WTC11 (cell line): ENCODE data around the gene SART1. TPM values are rescaled to one million over a fixed set of nuclear protein-coding genes. Genes with fewer than 3 reads are reported as not detected.

Experiments used
- AR ChIP-seq: fragments of 250-450 bp; sonication (Bioruptor Pico); IDR thresholded peaks from 2 replicates; pipeline ENCODE4 v1.9.0; 2021; ENCODE audit warnings: mild to moderate bottlenecking
- IRF2 ChIP-seq: sonication (generic); formaldehyde crosslinking; IDR thresholded peaks from 2 replicates; pipeline ENCODE4 v1.8.0; 2022; ENCODE audit warnings: low read depth, missing genetic modification reagents, borderline replicate concordance
- MYBL2 ChIP-seq: sonication (generic); formaldehyde crosslinking; IDR thresholded peaks from 2 replicates; pipeline ENCODE4 v1.8.1; 2023; ENCODE audit warnings: mild to moderate bottlenecking, moderate library complexity, missing genetic modification reagents
- NR1H2 ChIP-seq: sonication (generic); formaldehyde crosslinking; IDR thresholded peaks from 2 replicates; pipeline ENCODE4 v1.9.0; 2021; ENCODE audit warnings: mild to moderate bottlenecking, moderate library complexity, missing genetic modification reagents
- NR3C1 ChIP-seq: sonication (generic); formaldehyde crosslinking; conservative IDR thresholded peaks from 2 replicates; pipeline ENCODE4 v1.8.1; 2023; ENCODE audit warnings: low read depth, mild to moderate bottlenecking, missing genetic modification reagents
- PRDM15 ChIP-seq: sonication (generic); formaldehyde crosslinking; IDR thresholded peaks from 2 replicates; pipeline ENCODE4 v1.8.0; 2022; ENCODE audit warnings: missing genetic modification reagents
- TEAD1 ChIP-seq: sonication (generic); formaldehyde crosslinking; IDR thresholded peaks from 2 replicates; pipeline ENCODE4 v1.8.0; 2022; ENCODE audit warnings: mild to moderate bottlenecking, missing genetic modification reagents
- total RNA-seq: library from RNA; stranded (reverse); gene quantifications from 3 replicates; pipeline ENCODE4 v1.2.3, GENCODE V29; 2021
- TF ChIP-seq, protein P1 (sequence below): sonication (generic); formaldehyde crosslinking; IDR thresholded peaks from 2 replicates; pipeline ENCODE4 v1.8.1; 2023; ENCODE audit warnings: mild to moderate bottlenecking, moderate library complexity, missing genetic modification reagents

SART1 gene
- total RNA-seq, 1 experiment from 2014 or later = 57.0 TPM

- TF ChIP-seq MYBL2 (CRISPR knock-in tag) (no peak), IRF2 (CRISPR knock-in tag) (no peak), NR3C1 (CRISPR knock-in tag) (no peak), AR (CRISPR knock-in tag) (no peak), TEAD1 (no peak), PRDM15 (no peak), NR1H2 (no peak)
- TF ChIP-seq, protein P1, sequence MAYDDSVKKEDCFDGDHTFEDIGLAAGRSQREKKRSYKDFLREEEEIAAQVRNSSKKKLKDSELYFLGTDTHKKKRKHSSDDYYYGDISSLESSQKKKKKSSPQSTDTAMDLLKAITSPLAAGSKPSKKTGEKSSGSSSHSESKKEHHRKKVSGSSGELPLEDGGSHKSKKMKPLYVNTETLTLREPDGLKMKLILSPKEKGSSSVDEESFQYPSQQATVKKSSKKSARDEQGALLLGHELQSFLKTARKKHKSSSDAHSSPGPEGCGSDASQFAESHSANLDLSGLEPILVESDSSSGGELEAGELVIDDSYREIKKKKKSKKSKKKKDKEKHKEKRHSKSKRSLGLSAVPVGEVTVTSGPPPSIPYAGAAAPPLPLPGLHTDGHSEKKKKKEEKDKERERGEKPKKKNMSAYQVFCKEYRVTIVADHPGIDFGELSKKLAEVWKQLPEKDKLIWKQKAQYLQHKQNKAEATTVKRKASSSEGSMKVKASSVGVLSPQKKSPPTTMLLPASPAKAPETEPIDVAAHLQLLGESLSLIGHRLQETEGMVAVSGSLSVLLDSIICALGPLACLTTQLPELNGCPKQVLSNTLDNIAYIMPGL (CRISPR knock-in tag) = no peak
Observed at GRCh38 chr11:66026017-66026529, 64.5 kb downstream of the SART1 start, which contains the start of gene CATSPER1 (continued).

Other genes with a start within 250 kb of the SART1 start
- 44.9 to 56.6 TPM (median 46.0 TPM) in 3 replicates for gene KAT5, start 249.5 kb upstream of the SART1 start, total RNA-seq
- 42.1 to 53.0 TPM (median 52.2 TPM) in 3 replicates for gene RNASEH2C, start 240.9 kb upstream of the SART1 start, total RNA-seq
- gene AP5B1, start 180.8 kb upstream of the SART1 start, total RNA-seq = 16.5 to 17.7 TPM (median 17.2 TPM) in 3 replicates
- 6.8 to 7.7 TPM (median 7.7 TPM) in 3 replicates for gene OVOL1, start 174.7 kb upstream of the SART1 start, total RNA-seq
- 2.2 to 3.4 TPM (median 2.9 TPM) in 3 replicates for gene SNX32, start 127.8 kb upstream of the SART1 start, total RNA-seq
- 1,014 to 1,073 TPM (median 1,031 TPM) in 3 replicates for gene CFL1, start 103.6 kb upstream of the SART1 start, total RNA-seq
- gene MUS81, start 101.3 kb upstream of the SART1 start, total RNA-seq = 44.9 to 45.9 TPM (median 45.1 TPM) in 3 replicates
- gene EFEMP2, start 88.9 kb upstream of the SART1 start, total RNA-seq = 14.2 to 17.9 TPM (median 17.8 TPM) in 3 replicates
- gene CTSW, start 81.9 kb upstream of the SART1 start, total RNA-seq = 0.18 TPM in 1 of 3 replicates, not detected in the others
- 91.6 to 93.1 TPM (median 92.2 TPM) in 3 replicates for gene FIBP, start 73.3 kb upstream of the SART1 start, total RNA-seq
- 52.7 to 55.3 TPM (median 53.0 TPM) in 3 replicates for gene CCDC85B, start 71.1 kb upstream of the SART1 start, total RNA-seq
- gene FOSL1, start 61.3 kb upstream of the SART1 start, total RNA-seq = 16.3 to 20.5 TPM (median 17.1 TPM) in 3 replicates
- gene C11orf68, start 42.7 kb upstream of the SART1 start, total RNA-seq = 28.5 to 31.9 TPM (median 30.6 TPM) in 3 replicates
- gene DRAP1, start 42.3 kb upstream of the SART1 start, total RNA-seq = 111 to 129 TPM (median 114 TPM) in 3 replicates
- 3.4 to 4.5 TPM (median 4.1 TPM) in 3 replicates for gene TSGA10IP, start 16.3 kb upstream of the SART1 start, total RNA-seq
- 29.7 to 37.6 TPM (median 32.6 TPM) in 3 replicates for gene EIF1AD, start 40.4 kb downstream of the SART1 start, total RNA-seq
- gene BANF1, start 40.8 kb downstream of the SART1 start, total RNA-seq = 269 to 314 TPM (median 310 TPM) in 3 replicates
- 0.72 to 2.7 TPM (median 1.9 TPM) in 3 replicates for gene CST6, start 50.3 kb downstream of the SART1 start, total RNA-seq
- not detected in 3 replicates for gene CATSPER1, start 64.7 kb downstream of the SART1 start, total RNA-seq
- 21.3 to 22.6 TPM (median 21.6 TPM) in 3 replicates for gene GAL3ST3, start 87.4 kb downstream of the SART1 start, total RNA-seq
- gene SF3B2, start 90.6 kb downstream of the SART1 start, total RNA-seq = 235 to 295 TPM (median 251 TPM) in 3 replicates
- 30.1 to 34.8 TPM (median 30.9 TPM) in 3 replicates for gene PACS1, start 108.5 kb downstream of the SART1 start, total RNA-seq